Measurements from ENCODE around the gene TMEM91.
"Not testable (repeated sequence)": the region's sequence is repeated elsewhere in the genome, so short reads cannot be mapped to it uniquely, and the experiment has no call there.

Gene TMEM91

GRCh38 chr19:41371119-41371518 lies 5.2 kb upstream of the TMEM91 start:
- DNase-seq; in situ Hi-C loops (cut with HindIII; ENCODE audit: low pct_ligation_motif_present, low pct_unique_long_range_greater_than_20kb, low sequenced_read_pairs): not testable (repeated sequence)

DNA sequence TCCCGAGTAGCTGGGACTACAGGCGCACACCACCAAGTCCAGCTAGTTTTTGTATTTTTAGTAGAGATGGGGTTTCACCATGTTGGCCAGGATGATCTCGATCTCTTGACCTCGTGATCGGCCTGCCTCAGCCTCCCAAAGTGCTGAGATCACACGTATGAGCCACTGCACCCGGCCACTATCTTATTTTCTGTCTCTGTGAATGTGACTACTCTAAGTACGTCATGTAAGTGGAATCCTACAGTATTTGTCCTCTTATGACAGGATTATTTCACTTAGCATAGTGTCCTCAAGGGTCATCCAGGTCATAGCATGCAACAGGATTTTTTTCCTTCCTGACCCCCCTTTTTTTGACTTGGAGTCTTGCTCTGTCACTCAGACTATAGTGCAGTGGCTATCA lies 4.8 kb upstream of the TMEM91 start:
- no peak for DNase-seq
- in situ Hi-C loops (cut with HindIII; ENCODE audit: low pct_ligation_motif_present, low pct_unique_long_range_greater_than_20kb, low sequenced_read_pairs): no loop called here

DNA sequence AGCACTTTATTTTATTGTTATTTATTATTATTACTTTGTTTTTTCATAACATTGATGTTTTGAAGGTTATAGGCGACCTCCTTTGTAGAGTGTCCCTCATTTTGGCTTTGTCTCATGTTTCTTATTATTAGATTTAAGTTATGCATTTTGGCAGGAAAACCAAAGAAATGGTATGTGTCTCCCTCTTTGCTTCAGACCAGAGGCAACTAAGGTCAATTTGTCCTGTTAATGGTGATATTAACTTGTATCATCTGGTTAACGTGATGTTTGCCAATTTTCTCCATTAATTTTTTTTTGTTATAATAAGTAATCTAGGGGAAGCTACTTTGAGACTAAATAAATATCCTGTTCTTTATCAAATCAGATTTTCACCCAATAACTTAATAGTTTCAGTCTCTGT lies 3.8 kb upstream of the TMEM91 start:
- no peak for DNase-seq
- in situ Hi-C loops (cut with HindIII; ENCODE audit: low pct_ligation_motif_present, low pct_unique_long_range_greater_than_20kb, low sequenced_read_pairs): no loop called here

DNA sequence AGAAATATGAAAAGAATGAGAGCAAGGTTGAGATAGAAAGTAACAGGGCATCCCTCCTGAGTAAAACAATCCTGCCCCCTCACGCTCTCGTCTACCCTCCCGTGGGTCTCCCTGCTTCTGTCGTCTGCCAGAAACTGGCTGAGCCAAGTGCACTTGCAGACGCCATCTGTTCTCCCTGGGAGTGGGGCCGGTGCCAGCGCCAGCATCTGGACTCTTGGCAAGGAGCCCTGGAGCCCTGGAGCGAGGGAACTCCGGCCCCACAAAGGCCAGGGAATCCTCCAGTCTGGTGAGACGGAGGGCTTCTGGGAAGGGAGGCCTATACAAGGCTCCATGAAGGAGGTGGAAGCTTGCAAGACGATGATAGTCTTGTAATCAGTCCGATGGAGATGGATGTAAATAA lies 2.3 kb upstream of the TMEM91 start:
- in situ Hi-C loops (cut with HindIII; ENCODE audit: low pct_ligation_motif_present, low pct_unique_long_range_greater_than_20kb, low sequenced_read_pairs): no loop called here
- DNase-seq: peak; percentile 66

- in situ Hi-C loops (cut with HindIII; ENCODE audit: low pct_ligation_motif_present, low pct_unique_long_range_greater_than_20kb, low sequenced_read_pairs): no loop called here
- no peak for DNase-seq
Measured at GRCh38 chr19:41376998-41377365, 649 bp downstream of the TMEM91 start.

- DNase-seq: no peak
- in situ Hi-C loops (cut with HindIII; ENCODE audit: low pct_ligation_motif_present, low pct_unique_long_range_greater_than_20kb, low sequenced_read_pairs): no loop called here
Measured at GRCh38 chr19:41377977-41378709, 1.8 kb downstream of the TMEM91 start.

DNA sequence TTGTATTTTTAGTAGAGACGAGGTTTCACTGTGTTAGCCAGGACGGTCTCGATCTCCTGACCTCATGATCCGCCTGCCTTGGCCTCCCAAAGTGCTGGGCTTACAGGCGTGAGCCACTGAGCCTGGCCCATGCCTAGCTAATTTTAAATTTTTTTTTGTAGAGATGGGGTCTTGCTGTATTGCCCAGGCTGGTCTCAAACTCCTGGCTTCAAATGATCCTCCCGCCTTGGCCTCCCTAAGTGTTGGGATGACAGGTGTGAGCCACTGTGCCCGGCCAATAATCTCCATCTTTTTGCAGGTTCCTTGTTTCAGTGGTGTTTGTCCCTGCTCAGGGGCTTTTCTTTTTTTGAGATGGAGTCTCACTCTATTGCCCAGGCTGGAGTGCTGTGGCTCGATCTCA lies 5.2 kb downstream of the TMEM91 start:
- in situ Hi-C loops (cut with HindIII; ENCODE audit: low pct_ligation_motif_present, low pct_unique_long_range_greater_than_20kb, low sequenced_read_pairs); DNase-seq: not testable (repeated sequence)

DNA sequence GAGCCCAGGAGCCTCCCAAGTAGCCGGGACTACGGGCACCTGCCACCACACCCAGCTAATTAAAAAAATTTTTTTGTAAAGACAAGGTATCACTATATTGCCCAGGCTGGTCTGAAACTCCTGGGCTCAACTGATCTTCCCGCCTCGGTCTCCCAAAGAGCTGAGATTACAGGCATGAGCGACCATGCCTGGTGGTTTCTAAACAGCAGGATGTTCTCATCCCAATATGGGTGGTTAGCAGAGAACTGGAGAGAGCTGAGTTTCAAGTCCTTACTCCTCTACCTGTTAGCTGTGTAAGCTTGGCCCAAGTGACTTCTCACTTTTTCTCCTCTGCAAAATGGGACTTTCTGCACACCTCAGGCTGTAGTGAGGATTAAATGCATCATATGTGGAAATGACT lies 8.0 kb downstream of the TMEM91 start:
- peak; percentile 49 for DNase-seq
- in situ Hi-C loops (cut with HindIII; ENCODE audit: low pct_ligation_motif_present, low pct_unique_long_range_greater_than_20kb, low sequenced_read_pairs): no loop called here

GRCh38 chr19:41386442-41386841 lies 10.1 kb downstream of the TMEM91 start:
- in situ Hi-C loops (cut with HindIII; ENCODE audit: low pct_ligation_motif_present, low pct_unique_long_range_greater_than_20kb, low sequenced_read_pairs): no loop called here
- no peak for DNase-seq

DNA sequence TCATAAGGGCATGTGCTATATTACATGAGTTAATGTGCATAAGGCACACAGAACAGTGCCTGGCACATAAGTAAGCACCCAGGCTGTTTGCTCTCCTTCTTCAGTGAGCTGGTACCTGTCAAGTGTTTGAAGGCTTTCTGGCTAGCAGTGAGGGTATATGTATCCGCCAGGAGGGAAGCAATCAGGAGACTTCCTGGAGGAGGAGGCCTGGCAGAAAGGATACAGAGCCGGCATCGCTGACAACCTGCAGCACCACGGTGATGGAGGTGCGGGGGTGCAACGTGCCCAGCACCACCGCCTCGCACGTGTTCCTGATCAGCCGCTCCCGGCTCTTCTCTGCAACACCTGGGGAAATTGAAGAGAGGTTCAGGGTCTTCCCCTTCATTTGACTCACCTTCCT lies 15.3 kb downstream of the TMEM91 start:
- in situ Hi-C loops (cut with HindIII; ENCODE audit: low pct_ligation_motif_present, low pct_unique_long_range_greater_than_20kb, low sequenced_read_pairs): no loop called here
- no peak for DNase-seq

- in situ Hi-C loops (cut with HindIII; ENCODE audit: low pct_ligation_motif_present, low pct_unique_long_range_greater_than_20kb, low sequenced_read_pairs): no loop called here
- no peak for DNase-seq
Measured at GRCh38 chr19:41392775-41393174, 16.4 kb downstream of the TMEM91 start.

GRCh38 chr19:41395355-41395754 lies 19.0 kb downstream of the TMEM91 start:
- DNase-seq: no peak
- in situ Hi-C loops (cut with HindIII; ENCODE audit: low pct_ligation_motif_present, low pct_unique_long_range_greater_than_20kb, low sequenced_read_pairs): no loop called here

DNA sequence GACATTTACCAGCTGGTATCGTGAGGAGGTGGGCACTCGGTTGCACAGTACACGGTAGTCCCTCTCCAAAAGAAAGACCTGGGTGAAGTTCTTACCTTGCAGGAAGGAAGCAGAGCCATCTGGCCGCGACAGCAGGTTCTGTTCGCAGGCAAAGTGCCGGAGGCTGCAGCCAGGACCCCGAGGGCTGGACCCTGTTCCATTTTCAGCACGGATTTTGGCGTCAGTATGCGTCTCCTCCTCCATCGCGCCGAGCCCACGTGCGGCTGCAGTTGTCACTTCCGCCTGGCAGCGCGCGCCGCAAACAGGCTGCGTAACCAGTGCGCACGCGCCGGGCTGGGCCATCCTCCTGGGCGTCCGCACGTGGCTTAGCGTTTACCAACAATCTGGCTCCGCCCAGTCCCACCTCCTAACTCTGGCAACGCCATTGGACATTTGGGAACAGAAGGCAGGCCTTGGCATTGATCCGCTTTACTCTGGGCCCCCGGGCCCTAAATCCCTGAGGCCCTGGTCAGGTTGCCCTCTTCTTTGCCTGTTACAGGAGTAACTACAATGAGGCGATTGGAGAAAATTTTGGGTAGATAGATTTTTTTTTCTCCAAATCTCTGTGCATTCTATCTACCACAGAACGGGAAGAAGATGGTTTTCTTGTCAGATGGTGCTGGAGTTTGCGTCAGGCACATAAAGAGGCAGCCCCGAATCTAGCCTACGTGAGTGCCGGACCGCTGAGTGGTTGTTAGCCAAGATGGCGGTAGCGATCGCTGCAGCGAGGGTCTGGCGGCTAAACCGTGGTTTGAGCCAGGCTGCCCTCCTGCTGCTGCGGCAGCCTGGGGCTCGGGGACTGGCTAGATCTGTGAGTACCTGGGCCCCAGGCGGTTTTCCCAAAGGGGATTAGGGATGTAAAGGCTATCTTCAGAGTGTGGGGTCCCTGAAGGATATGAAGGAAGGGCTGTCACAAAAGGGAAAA lies 21.0 kb downstream of the TMEM91 start, which contains the start of the genes BCKDHA and EXOSC5:
Gene BCKDHA (plus strand): TSS at position 733 of the 964 bp plus-strand sequence. CDS start 10 bp downstream, at position 743.
Gene EXOSC5 (minus strand): TSS at position 274 of the 964 bp plus-strand sequence. CDS start 31 bp downstream, at position 243.
- in situ Hi-C loops (cut with HindIII; ENCODE audit: low pct_ligation_motif_present, low pct_unique_long_range_greater_than_20kb, low sequenced_read_pairs): no loop called here

DNA sequence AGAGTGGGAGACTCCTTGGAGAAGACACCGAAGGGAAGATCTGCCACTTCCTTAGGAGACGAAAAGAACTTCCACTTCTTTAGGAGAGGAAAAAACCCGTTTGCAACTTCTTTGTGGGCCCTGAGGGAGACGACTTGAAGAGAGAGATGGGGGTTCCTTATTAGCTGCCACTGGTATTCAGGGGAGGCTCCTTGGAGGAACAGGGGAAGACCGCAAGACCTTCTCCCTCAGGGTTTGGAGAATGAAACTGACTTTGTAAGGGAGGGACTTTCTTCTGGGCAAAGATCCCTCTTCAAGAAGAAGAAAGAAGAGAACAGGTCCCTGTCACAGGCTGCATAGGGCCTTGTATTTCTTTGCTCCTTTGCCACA lies 21.7 kb downstream of the TMEM91 start:
- in situ Hi-C loops (cut with HindIII; ENCODE audit: low pct_ligation_motif_present, low pct_unique_long_range_greater_than_20kb, low sequenced_read_pairs): no loop called here
- DNase-seq: no peak

More for the DNA sequence above, 21.0 kb downstream of the TMEM91 start, which contains the start of the genes BCKDHA and EXOSC5:
- DNase-seq: peak; percentile 99

DNA sequence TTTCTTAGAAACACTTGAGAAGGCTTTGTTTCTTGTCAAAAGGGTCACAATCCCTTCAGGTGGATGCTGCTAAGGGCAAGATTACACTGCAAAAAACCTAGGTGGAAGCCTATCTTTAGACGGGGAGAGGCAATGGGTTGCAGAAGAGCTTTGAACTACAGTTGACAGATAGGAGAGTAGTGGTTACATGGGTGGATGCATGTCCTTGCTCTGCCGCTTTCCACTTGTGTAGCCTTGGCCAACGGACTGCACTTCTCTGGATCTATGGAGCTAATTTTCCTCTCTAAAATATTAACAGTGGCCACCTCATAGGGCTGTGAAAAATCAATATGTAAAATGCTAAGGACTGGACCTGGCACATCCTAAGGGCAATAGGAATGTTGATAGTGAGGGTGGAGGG lies 22.3 kb downstream of the TMEM91 start:
- in situ Hi-C loops (cut with HindIII; ENCODE audit: low pct_ligation_motif_present, low pct_unique_long_range_greater_than_20kb, low sequenced_read_pairs): no loop called here
- no peak for DNase-seq

GRCh38 chr19:41399091-41399490 lies 22.8 kb downstream of the TMEM91 start:
- in situ Hi-C loops (cut with HindIII; ENCODE audit: low pct_ligation_motif_present, low pct_unique_long_range_greater_than_20kb, low sequenced_read_pairs): no loop called here
- no peak for DNase-seq

GRCh38 chr19:41399525-41399924 lies 23.2 kb downstream of the TMEM91 start:
- no peak for DNase-seq
- in situ Hi-C loops (cut with HindIII; ENCODE audit: low pct_ligation_motif_present, low pct_unique_long_range_greater_than_20kb, low sequenced_read_pairs): no loop called here

DNA sequence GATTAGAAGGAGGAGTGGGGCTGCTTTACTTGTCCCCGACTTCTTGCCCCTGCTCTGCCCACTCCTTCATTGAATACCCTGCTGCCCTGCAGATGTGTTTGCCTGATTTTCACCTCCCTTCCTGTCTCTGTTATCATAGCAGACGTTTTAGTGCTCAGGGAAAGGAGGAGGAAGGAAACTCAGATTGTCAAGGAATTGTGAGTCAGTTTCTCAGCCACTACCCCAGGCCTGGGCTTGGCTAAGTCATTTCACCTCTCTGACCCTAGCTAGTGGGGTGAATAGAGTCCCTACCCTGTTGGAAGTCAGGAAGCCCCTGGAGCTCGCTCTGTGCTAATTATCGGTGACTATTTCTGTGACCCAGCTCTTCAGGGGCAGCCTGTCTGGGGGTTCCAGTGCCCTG lies 25.1 kb downstream of the TMEM91 start:
- in situ Hi-C loops (cut with HindIII; ENCODE audit: low pct_ligation_motif_present, low pct_unique_long_range_greater_than_20kb, low sequenced_read_pairs): no loop called here
- no peak for DNase-seq

- DNase-seq: no peak
- in situ Hi-C loops (cut with HindIII; ENCODE audit: low pct_ligation_motif_present, low pct_unique_long_range_greater_than_20kb, low sequenced_read_pairs): no loop called here
Measured at GRCh38 chr19:41402010-41402409, 25.7 kb downstream of the TMEM91 start.

Data from ACHN (cell line).